Smooth muscle cell (in vitro differentiated cells): ENCODE measurements around the gene IGF2BP3. TPM values are rescaled to one million over a fixed set of nuclear protein-coding genes. Genes with fewer than 3 reads are reported as not detected.
"Not testable (repeated sequence)": the region's sequence is repeated elsewhere in the genome, so short reads cannot be mapped to it uniquely, and the experiment has no call there.

ENCODE experiments used
- DNase-seq: peaks from one replicate; lab custom pipeline; 2025; ENCODE audit not compliant: unreplicated experiment; lab: John Stamatoyannopoulos, UW
- H2AFZ ChIP-seq: fragments of 200-600 bp; sonication (generic); 2 replicates; pipeline ENCODE4 v1.6.0; 2016; ENCODE audit warnings: antibody characterized with exemption, low read depth, mild to moderate bottlenecking
- H3F3A ChIP-seq: fragments of 200-600 bp; sonication (generic); 2 replicates; pipeline ENCODE4 v1.6.0; 2017; ENCODE audit warnings: antibody characterized with exemption, low read depth
- H3K27ac ChIP-seq: fragments of 200-600 bp; sonication (generic); 2 replicates; pipeline ENCODE4 v1.5.1; 2016; ENCODE audit warnings: low read depth, mild to moderate bottlenecking
- H3K27me3 ChIP-seq: fragments of 200-600 bp; sonication (generic); 2 replicates; pipeline ENCODE4 v1.6.1; 2016; ENCODE audit warnings: low read depth, mild to moderate bottlenecking
- H3K36me3 ChIP-seq: fragments of 200-600 bp; sonication (generic); 2 replicates; pipeline ENCODE4 v1.5.1; 2016; ENCODE audit warnings: low read depth
- H3K4me1 ChIP-seq: fragments of 200-600 bp; sonication (generic); 2 replicates; pipeline ENCODE4 v1.5.1; 2016; ENCODE audit warnings: low read depth
- H3K4me2 ChIP-seq: fragments of 200-600 bp; sonication (generic); 2 replicates; pipeline ENCODE4 v1.6.0; 2016; ENCODE audit warnings: mild to moderate bottlenecking
- H3K4me3 ChIP-seq: fragments of 200-600 bp; sonication (generic); 2 replicates; pipeline ENCODE4 v1.5.1; 2016; ENCODE audit warnings: mild to moderate bottlenecking
- H3K79me2 ChIP-seq: fragments of 200-600 bp; sonication (generic); 2 replicates; pipeline ENCODE4 v1.6.0; 2016; ENCODE audit warnings: low read depth, mild to moderate bottlenecking
- H3K9ac ChIP-seq: fragments of 200-600 bp; sonication (generic); 2 replicates; pipeline ENCODE4 v1.6.0; 2016; ENCODE audit warnings: low read depth
- H3K9me3 ChIP-seq: fragments of 200-600 bp; sonication (generic); replicated peaks from 2 replicates; pipeline ENCODE4 v1.5.1; 2016; ENCODE audit warnings: low read depth
- H4K20me1 ChIP-seq: fragments of 200-600 bp; sonication (generic); 2 replicates; pipeline ENCODE4 v1.6.0; 2016; ENCODE audit warnings: low read depth
- CTCF ChIP-seq: fragments of 200-600 bp; sonication (generic); IDR thresholded peaks from 2 replicates; pipeline ENCODE4 v1.5.1; 2017; ENCODE audit warnings: borderline replicate concordance, mild to moderate bottlenecking, antibody characterized with exemption; ENCODE audit not compliant: insufficient read depth, poor library complexity, severe bottlenecking
- WGBS: methylation state at CpG from one replicate; pipeline ENCODE4 v1.1.7; 2016; ENCODE audit warnings: low lambda C conversion rate; 5-methylcytosine and 5-hydroxymethylcytosine counted together
- polyA plus RNA-seq: library from polyadenylated mRNA; unstranded; fragments of >200 nt; fragmentation: Nextera tagmentation; extraction: Ambion mirVana; gene quantifications from 2 replicates; pipeline ENCODE4 v1.2.1, GENCODE V29; 2016
- total RNA-seq: library from RNA; depleted of rRNA; stranded (reverse); fragments of >200 nt; gene quantifications from 2 replicates; pipeline ENCODE4 v1.2.3, GENCODE V29; 2014

The IGF2BP3 gene
- total and polyA plus RNA-seq, 2 experiments from 2014 or later, result 7.9 to 35.2 TPM

- H2AFZ ChIP-seq, result no peak overlapping the region
- H3K9ac ChIP-seq, result no peak overlapping the region
- WGBS, result 98% methylated on average over 32 of the region's 37 CpGs
- H3K4me1 ChIP-seq, result peaks cover 15% of the 10 kb centered on the region
- H3K9me3 ChIP-seq, result no peaks in the 10 kb centered on the region
- TF ChIP-seq CTCF, result no peak
- no peaks in the 10 kb centered on the region for H3F3A ChIP-seq
- no peaks in the 10 kb centered on the region for H3K27me3 ChIP-seq
- H3K36me3 ChIP-seq, result no peaks in the 10 kb centered on the region
- no peak overlapping the region for H3K27ac ChIP-seq
- H3K4me2 ChIP-seq, result no peak overlapping the region
- H3K79me2 ChIP-seq, result peaks cover 17% of the 10 kb centered on the region
- H3K4me3 ChIP-seq, result no peak overlapping the region
- H4K20me1 ChIP-seq, result peaks cover 46% of the 10 kb centered on the region
- no peak for DNase-seq
Measured at GRCh38 chr7:23415198-23415597, 55.1 kb downstream of the IGF2BP3 start.

- Histone ChIP-seq H3K79me2 (peaks cover 14% of the 10 kb centered on the region), H3K27ac (no peak overlapping the region), H3K27me3 (no peaks in the 10 kb centered on the region), H4K20me1 (peaks cover 14% of the 10 kb centered on the region), H3K9ac (no peak overlapping the region), H2AFZ (no peak overlapping the region), H3K9me3 (no peaks in the 10 kb centered on the region), H3K4me1 (no peaks in the 10 kb centered on the region), H3K4me2 (no peak overlapping the region), H3K4me3 (no peak overlapping the region), H3F3A (no peaks in the 10 kb centered on the region), H3K36me3 (no peaks in the 10 kb centered on the region)
- WGBS, result 84% methylated on average over 7 of the region's 7 CpGs
- no peak for TF ChIP-seq CTCF
- DNase-seq, result no peak
Measured at GRCh38 chr7:23410446-23411183, 59.7 kb downstream of the IGF2BP3 start.

GRCh38 chr7:23406564-23406963 is 63.7 kb downstream of the IGF2BP3 start:
- DNase-seq, H3K9me3 ChIP-seq, H2AFZ ChIP-seq, H3K36me3 ChIP-seq, H3K27me3 ChIP-seq, H3K4me1 ChIP-seq, H3K9ac ChIP-seq, H4K20me1 ChIP-seq, H3K27ac ChIP-seq, H3K4me2 ChIP-seq, H3F3A ChIP-seq, H3K4me3 ChIP-seq: not testable (repeated sequence)
- 100% methylated on average over 2 of the region's 2 CpGs for WGBS
- peaks cover 28% of the 10 kb centered on the region for H3K79me2 ChIP-seq

- peak overlapping the region; percentile 32 for H3K27ac ChIP-seq
- H3K4me1 ChIP-seq, result no peaks in the 10 kb centered on the region
- H3K9ac ChIP-seq, result no peak overlapping the region
- H3K4me2 ChIP-seq, result no peak overlapping the region
- no peaks in the 10 kb centered on the region for H3K9me3 ChIP-seq
- DNase-seq, result no peak
- peaks cover 25% of the 10 kb centered on the region for H3K79me2 ChIP-seq
- H3K4me3 ChIP-seq, result no peak overlapping the region
- no peak overlapping the region for H2AFZ ChIP-seq
- H3F3A ChIP-seq, result no peaks in the 10 kb centered on the region
- 92% methylated on average over 3 of the region's 3 CpGs for WGBS
- H4K20me1 ChIP-seq, result peaks cover 8% of the 10 kb centered on the region
- no peaks in the 10 kb centered on the region for H3K36me3 ChIP-seq
- no peak for TF ChIP-seq CTCF
- H3K27me3 ChIP-seq, result no peaks in the 10 kb centered on the region
Measured at GRCh38 chr7:23405240-23405618, 65.1 kb downstream of the IGF2BP3 start.
